HCT116 (cell line): ENCODE data around the gene TPRKB. TPM values are rescaled to one million over a fixed set of nuclear protein-coding genes. Genes with fewer than 3 reads are reported as not detected.

Experiments used
- ELF1 ChIP-seq: IDR thresholded peaks from 2 replicates; pipeline ENCODE4 v1.6.1; 2012; ENCODE audit warnings: low read depth, borderline replicate concordance
- EZH2 ChIP-seq: fragments of 200-600 bp; sonication (generic); IDR thresholded peaks from 2 replicates; pipeline ENCODE4 v1.6.1; 2017; ENCODE audit warnings: antibody characterized with exemption, mixed run types
- JUND ChIP-seq: IDR thresholded peaks from 2 replicates; pipeline ENCODE4 v1.6.1; 2012
- POLR2AphosphoS5 ChIP-seq: IDR thresholded peaks from 2 replicates; pipeline ENCODE4 v1.6.1; 2011; ENCODE audit warnings: mild to moderate bottlenecking, low read depth, low read length, moderate library complexity
- SIN3A ChIP-seq: IDR thresholded peaks from 2 replicates; pipeline ENCODE4 v1.6.1; 2012; ENCODE audit warnings: low read depth
- SP1 ChIP-seq: IDR thresholded peaks from 2 replicates; pipeline ENCODE4 v1.6.1; 2012; ENCODE audit warnings: low read depth
- YY1 ChIP-seq: IDR thresholded peaks from 2 replicates; pipeline ENCODE4 v1.6.1; 2011; ENCODE audit warnings: low read length, low read depth, moderate library complexity, mild to moderate bottlenecking; ENCODE audit not compliant: insufficient replicate concordance; ENCODE audit errors: extremely low read depth
- ZNF274 ChIP-seq: fragments of 200-500 bp; sonication (Bioruptor generic); IDR thresholded peaks from 2 replicates; pipeline ENCODE4 v1.6.1; 2014; ENCODE audit warnings: mild to moderate bottlenecking, low read depth, low read length, inconsistent platforms
- total RNA-seq: library from RNA; stranded (reverse); gene quantifications from one replicate; pipeline ENCODE4 v1.2.1, GENCODE V29; 2021; ENCODE audit not compliant: unreplicated experiment
- TF ChIP-seq, protein P1 (sequence below): IDR thresholded peaks from 2 replicates; pipeline ENCODE4 v1.6.1; 2012; ENCODE audit warnings: low read depth
- TF ChIP-seq, protein P2 (sequence below): IDR thresholded peaks from 2 replicates; pipeline ENCODE4 v1.6.1; 2011; ENCODE audit warnings: mild to moderate bottlenecking, low read length, moderate library complexity; ENCODE audit not compliant: insufficient replicate concordance; ENCODE audit errors: extremely low read depth
- TF ChIP-seq, protein P3 (sequence below): IDR thresholded peaks from 2 replicates; pipeline ENCODE4 v1.6.1; 2012

Gene TPRKB
- total RNA-seq, 1 experiment from 2014 or later, result 42.5 TPM

DNA sequence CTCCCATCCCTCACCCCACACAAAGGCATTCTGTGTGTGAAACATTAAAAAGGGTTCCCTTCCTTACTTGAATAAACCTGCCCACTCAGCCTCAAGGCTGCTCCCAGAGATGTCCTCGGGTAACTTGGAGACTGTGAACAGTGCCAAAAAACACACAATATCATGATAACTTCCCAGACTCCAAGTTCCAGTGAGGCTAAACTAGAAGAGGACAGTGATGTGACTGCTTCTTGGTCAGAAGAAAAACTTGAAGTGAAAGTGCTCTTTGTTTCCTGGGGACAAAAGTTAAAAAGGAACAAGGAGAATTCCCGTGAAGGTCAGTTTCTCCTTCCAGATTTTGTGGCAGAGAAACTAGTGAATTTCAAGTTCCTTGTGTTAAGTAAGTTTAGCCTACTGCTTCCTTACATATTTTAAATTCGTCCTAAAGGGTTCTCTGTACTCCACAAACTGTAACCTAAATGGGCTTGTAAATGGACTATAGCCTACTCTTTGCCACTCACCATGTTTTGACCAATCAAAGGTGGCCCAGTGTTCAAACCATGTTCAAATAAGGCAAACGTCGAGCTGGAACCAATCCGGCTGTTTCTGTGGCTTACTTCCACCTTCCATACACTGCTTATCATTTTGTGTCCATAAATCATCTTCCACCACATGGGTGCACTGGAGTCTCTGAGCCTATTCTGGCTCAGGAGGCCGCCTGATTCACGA is 20.4 kb downstream of the TPRKB start (continued):
- TF ChIP-seq, protein P1, sequence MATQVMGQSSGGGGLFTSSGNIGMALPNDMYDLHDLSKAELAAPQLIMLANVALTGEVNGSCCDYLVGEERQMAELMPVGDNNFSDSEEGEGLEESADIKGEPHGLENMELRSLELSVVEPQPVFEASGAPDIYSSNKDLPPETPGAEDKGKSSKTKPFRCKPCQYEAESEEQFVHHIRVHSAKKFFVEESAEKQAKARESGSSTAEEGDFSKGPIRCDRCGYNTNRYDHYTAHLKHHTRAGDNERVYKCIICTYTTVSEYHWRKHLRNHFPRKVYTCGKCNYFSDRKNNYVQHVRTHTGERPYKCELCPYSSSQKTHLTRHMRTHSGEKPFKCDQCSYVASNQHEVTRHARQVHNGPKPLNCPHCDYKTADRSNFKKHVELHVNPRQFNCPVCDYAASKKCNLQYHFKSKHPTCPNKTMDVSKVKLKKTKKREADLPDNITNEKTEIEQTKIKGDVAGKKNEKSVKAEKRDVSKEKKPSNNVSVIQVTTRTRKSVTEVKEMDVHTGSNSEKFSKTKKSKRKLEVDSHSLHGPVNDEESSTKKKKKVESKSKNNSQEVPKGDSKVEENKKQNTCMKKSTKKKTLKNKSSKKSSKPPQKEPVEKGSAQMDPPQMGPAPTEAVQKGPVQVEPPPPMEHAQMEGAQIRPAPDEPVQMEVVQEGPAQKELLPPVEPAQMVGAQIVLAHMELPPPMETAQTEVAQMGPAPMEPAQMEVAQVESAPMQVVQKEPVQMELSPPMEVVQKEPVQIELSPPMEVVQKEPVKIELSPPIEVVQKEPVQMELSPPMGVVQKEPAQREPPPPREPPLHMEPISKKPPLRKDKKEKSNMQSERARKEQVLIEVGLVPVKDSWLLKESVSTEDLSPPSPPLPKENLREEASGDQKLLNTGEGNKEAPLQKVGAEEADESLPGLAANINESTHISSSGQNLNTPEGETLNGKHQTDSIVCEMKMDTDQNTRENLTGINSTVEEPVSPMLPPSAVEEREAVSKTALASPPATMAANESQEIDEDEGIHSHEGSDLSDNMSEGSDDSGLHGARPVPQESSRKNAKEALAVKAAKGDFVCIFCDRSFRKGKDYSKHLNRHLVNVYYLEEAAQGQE, result no peak
- TF ChIP-seq POLR2AphosphoS5, result no peak
- TF ChIP-seq EZH2, result no peak
- no peak for TF ChIP-seq YY1
- TF ChIP-seq ELF1, result no peak
- TF ChIP-seq, protein P2, sequence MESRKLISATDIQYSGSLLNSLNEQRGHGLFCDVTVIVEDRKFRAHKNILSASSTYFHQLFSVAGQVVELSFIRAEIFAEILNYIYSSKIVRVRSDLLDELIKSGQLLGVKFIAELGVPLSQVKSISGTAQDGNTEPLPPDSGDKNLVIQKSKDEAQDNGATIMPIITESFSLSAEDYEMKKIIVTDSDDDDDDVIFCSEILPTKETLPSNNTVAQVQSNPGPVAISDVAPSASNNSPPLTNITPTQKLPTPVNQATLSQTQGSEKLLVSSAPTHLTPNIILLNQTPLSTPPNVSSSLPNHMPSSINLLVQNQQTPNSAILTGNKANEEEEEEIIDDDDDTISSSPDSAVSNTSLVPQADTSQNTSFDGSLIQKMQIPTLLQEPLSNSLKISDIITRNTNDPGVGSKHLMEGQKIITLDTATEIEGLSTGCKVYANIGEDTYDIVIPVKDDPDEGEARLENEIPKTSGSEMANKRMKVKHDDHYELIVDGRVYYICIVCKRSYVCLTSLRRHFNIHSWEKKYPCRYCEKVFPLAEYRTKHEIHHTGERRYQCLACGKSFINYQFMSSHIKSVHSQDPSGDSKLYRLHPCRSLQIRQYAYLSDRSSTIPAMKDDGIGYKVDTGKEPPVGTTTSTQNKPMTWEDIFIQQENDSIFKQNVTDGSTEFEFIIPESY, result no peak
- no peak for TF ChIP-seq SP1
- no peak for TF ChIP-seq SIN3A
- TF ChIP-seq, protein P3, sequence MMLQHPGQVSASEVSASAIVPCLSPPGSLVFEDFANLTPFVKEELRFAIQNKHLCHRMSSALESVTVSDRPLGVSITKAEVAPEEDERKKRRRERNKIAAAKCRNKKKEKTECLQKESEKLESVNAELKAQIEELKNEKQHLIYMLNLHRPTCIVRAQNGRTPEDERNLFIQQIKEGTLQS, result no peak
- TF ChIP-seq JUND, result no peak
- TF ChIP-seq ZNF274, result no peak
